Thymus (tissue), 11 donors: ENCODE results near the gene THAP3. TPM values are rescaled to one million over a fixed set of nuclear protein-coding genes. Genes with fewer than 3 reads are reported as not detected.

ENCODE experiments used
- DNase-seq, 9 donors: peaks; one replicate each; pipeline ENCODE4 v3.0.0-alpha.2; 2013; ENCODE audit warnings: low spot score in 9 of 9, low read depth in 6 of 9, missing footprints in 1 of 9
- H3K27ac ChIP-seq, 2 donors: one replicate each; pipeline ENCODE4 v1.5.1; 2013; ENCODE audit warnings: control low read depth in 1 of 2, low read depth in 1 of 2, low read length in 1 of 2, mild to moderate bottlenecking in 1 of 2, moderate library complexity in 1 of 2
- H3K27me3 ChIP-seq, 2 donors: one replicate each; pipeline ENCODE4 v1.5.1; 2013; ENCODE audit warnings: low read length in 1 of 2; ENCODE audit not compliant: control insufficient read depth in 2 of 2, insufficient read depth in 1 of 2
- H3K36me3 ChIP-seq, 2 donors: one replicate each; pipeline ENCODE4 v1.5.1; 2013; ENCODE audit warnings: low read length in 1 of 2, mild to moderate bottlenecking in 1 of 2, moderate library complexity in 1 of 2; ENCODE audit not compliant: control insufficient read depth in 2 of 2, insufficient read depth in 2 of 2
- H3K4me1 ChIP-seq, 2 donors: one replicate each; pipeline ENCODE4 v1.5.1; 2013; ENCODE audit warnings: low read length in 2 of 2; ENCODE audit not compliant: control insufficient read depth in 2 of 2, insufficient read depth in 2 of 2
- H3K4me3 ChIP-seq, 2 donors: one replicate each; pipeline ENCODE4 v1.5.1; 2013; ENCODE audit warnings: low read length in 2 of 2, control low read depth in 1 of 2, mild to moderate bottlenecking in 1 of 2
- H3K9me3 ChIP-seq, 2 donors: one replicate each; pipeline ENCODE4 v1.5.1; 2013; ENCODE audit warnings: low read length in 1 of 2, mild to moderate bottlenecking in 1 of 2; ENCODE audit not compliant: control insufficient read depth in 2 of 2, insufficient read depth in 1 of 2
- WGBS: extraction: QIAGEN DNeasy Blood & Tissue Kit; methylation state at CpG from one replicate; pipeline ENCODE4 v1.1.7; 2013; 5-methylcytosine and 5-hydroxymethylcytosine counted together
- polyA plus RNA-seq: library from polyadenylated mRNA; stranded (reverse); fragments of 200-250 nt; gene quantifications from one replicate; pipeline ENCODE4 v1.2.3, GENCODE V29; 2013
- total RNA-seq: library from RNA; stranded (reverse); fragments of 120-200 nt; gene quantifications from one replicate; pipeline ENCODE4 v1.2.4, GENCODE V29; 2013
- donor health status: healthy.

The THAP3 gene
- total and polyA plus RNA-seq, 2 donors, result 17.6 to 22.2 TPM

GRCh38 chr1:6588893-6589520 is 35.7 kb upstream of the THAP3 start:
- no peak overlapping the region for H3K27ac ChIP-seq
- H3K4me3 ChIP-seq, result no peak overlapping the region
- H3K4me1 ChIP-seq, result peaks cover 23 to 25% of the 10 kb centered on the region in 2 donors
- peaks cover 0 to 1% of the 10 kb centered on the region in 2 donors for H3K9me3 ChIP-seq
- WGBS, result 93% methylated on average over 24 of the region's 24 CpGs
- H3K27me3 ChIP-seq, result no peaks in the 10 kb centered on the region
- H3K36me3 ChIP-seq, result peaks cover 51 to 59% of the 10 kb centered on the region in 2 donors
- no peak for DNase-seq

DNA sequence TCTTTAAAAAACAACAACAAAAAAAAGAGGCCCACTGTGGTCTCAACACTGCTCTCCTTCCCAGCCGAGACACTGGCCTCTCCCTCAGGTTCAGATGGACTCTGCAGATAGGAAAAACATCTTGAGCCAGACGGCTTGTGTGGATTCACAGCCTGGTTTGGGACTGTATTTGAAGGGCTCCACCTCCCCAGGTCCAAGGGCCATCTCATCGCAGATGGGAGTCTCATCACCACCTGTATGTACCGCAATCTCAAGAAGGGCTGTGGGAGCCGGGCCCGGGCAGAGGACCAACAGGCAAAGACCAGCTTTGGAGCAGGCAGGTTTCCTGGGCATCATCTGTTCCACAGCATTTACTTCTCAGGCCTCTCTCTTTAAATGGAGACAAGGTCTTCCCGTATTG is 34.6 kb upstream of the THAP3 start:
- 99% methylated on average over 7 of the region's 7 CpGs for whole genome bisulfite sequencing
- Histone ChIP-seq H3K4me3 (no peak overlapping the region), H3K27ac (no peak overlapping the region), H3K9me3 (peaks cover 0 to 1% of the 10 kb centered on the region in 2 donors), H3K36me3 (peaks cover 53 to 67% of the 10 kb centered on the region in 2 donors), H3K4me1 (peaks cover 23 to 25% of the 10 kb centered on the region in 2 donors), H3K27me3 (no peaks in the 10 kb centered on the region)
- DNase-seq, result no peak

DNA sequence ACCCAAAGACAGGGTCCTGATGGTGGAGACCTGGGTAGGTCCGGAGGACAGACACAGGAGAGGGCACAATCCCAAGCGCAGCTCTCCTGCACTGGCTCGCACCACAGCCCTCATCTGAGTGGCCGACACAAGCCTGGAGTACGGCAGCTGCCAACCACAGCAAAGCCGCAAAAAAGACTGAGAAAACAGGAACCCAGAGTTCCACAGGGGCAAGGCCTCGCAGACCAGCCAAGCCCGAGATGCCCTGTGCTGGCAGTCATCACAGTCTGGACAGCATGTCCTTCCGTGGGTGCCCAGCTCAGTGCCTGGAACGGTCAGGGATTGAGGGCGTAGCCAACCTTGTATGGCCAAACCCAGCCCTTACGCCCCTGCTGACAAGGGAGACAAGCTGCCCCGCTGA is 33.4 kb upstream of the THAP3 start:
- peaks cover 57 to 72% of the 10 kb centered on the region in 2 donors for H3K36me3 ChIP-seq
- no peak overlapping the region for H3K4me3 ChIP-seq
- H3K9me3 ChIP-seq, result peaks cover 0 to 1% of the 10 kb centered on the region in 2 donors
- H3K27me3 ChIP-seq, result no peaks in the 10 kb centered on the region
- H3K4me1 ChIP-seq, result peaks cover 23 to 25% of the 10 kb centered on the region in 2 donors
- WGBS, result 34% methylated on average over 13 of the region's 13 CpGs
- no peak overlapping the region for H3K27ac ChIP-seq
- no peak for DNase-seq

- WGBS, result 94% methylated on average over 6 of the region's 6 CpGs
- Histone ChIP-seq H3K27me3 (no peaks in the 10 kb centered on the region), H3K27ac (no peak overlapping the region), H3K9me3 (peaks cover 0 to 1% of the 10 kb centered on the region in 2 donors), H3K36me3 (peaks cover 59 to 70% of the 10 kb centered on the region in 2 donors), H3K4me1 (peaks cover 23 to 25% of the 10 kb centered on the region in 2 donors), H3K4me3 (no peak overlapping the region)
- no peak for DNase-seq
Observed at GRCh38 chr1:6591644-6592043, 33.0 kb upstream of the THAP3 start.

DNA sequence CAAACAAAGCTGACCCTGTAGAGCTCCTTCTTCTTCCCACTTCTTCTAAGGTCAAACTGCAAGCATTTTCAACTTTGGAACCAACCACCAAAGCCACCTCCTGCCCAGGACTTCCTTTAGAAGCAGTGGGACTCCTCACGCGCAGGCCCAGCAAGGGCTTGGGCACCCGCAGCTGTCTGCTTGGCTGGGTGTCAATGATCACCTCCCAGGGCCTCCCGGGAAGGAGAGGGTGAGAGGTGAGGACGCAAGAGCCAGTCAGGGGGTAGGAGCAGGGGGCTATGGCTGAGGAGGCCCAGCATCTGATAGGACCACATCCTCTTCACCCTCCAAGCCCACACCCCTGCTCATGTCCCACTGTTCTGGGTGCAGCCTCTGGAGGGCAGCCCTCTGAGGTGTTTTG is 32.2 kb upstream of the THAP3 start:
- no peak for DNase-seq
- H3K4me1 ChIP-seq, result peaks cover 18% of the 10 kb centered on the region in 2 donors
- H3K27ac ChIP-seq, result no peak overlapping the region
- no peaks in the 10 kb centered on the region for H3K27me3 ChIP-seq
- 41% methylated on average over 5 of the region's 5 CpGs for WGBS
- H3K9me3 ChIP-seq, result peaks cover 0 to 1% of the 10 kb centered on the region in 2 donors
- H3K36me3 ChIP-seq, result peaks cover 67 to 76% of the 10 kb centered on the region in 2 donors
- H3K4me3 ChIP-seq, result no peak overlapping the region

- Histone ChIP-seq H3K4me3 (no peak overlapping the region), H3K27me3 (no peaks in the 10 kb centered on the region), H3K36me3 (peaks cover 69 to 80% of the 10 kb centered on the region in 2 donors), H3K27ac (no peak overlapping the region), H3K9me3 (peaks cover 0 to 1% of the 10 kb centered on the region in 2 donors), H3K4me1 (peaks cover 12% of the 10 kb centered on the region in 2 donors)
- 97% methylated on average over 38 of the region's 38 CpGs for WGBS
- DNase-seq, result no peak
Observed at GRCh38 chr1:6592865-6593593, 31.6 kb upstream of the THAP3 start.

DNA sequence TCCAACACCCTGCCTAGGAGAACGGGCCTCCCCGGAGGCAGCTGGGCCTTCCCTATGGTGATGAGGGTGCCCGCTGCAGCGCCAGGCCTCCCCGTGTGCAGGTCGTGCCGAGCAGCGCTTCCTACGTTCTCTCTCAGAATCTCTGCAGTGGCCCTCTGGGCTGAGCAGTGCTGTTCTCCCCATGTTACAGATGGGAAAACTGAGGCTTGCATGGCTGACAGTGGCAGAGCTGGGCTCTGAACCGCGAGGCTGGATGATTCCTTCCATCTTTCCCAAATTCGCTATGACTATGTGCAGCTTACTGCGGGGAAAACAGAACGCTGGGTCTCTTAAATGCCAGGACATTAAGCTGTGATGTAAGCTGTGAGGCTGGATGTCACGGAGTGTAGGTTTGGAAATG is 30.9 kb upstream of the THAP3 start:
- H3K36me3 ChIP-seq, result peaks cover 66 to 77% of the 10 kb centered on the region in 2 donors
- H3K4me1 ChIP-seq, result peaks cover 6% of the 10 kb centered on the region in 2 donors
- no peak overlapping the region for H3K27ac ChIP-seq
- DNase-seq, result no peak
- peaks cover 0 to 1% of the 10 kb centered on the region in 2 donors for H3K9me3 ChIP-seq
- WGBS, result 98% methylated on average over 15 of the region's 15 CpGs
- H3K27me3 ChIP-seq, result no peaks in the 10 kb centered on the region
- H3K4me3 ChIP-seq, result no peak overlapping the region

GRCh38 chr1:6594977-6595740 is 29.5 kb upstream of the THAP3 start:
- Histone ChIP-seq H3K4me3 (no peak overlapping the region), H3K9me3 (peaks cover 0 to 1% of the 10 kb centered on the region in 2 donors), H3K27me3 (no peaks in the 10 kb centered on the region), H3K27ac (no peak overlapping the region), H3K4me1 (peaks cover 15 to 19% of the 10 kb centered on the region in 2 donors), H3K36me3 (peaks cover 56 to 68% of the 10 kb centered on the region in 2 donors)
- DNase-seq, result no peak
- WGBS, result 94% methylated on average over 11 of the region's 11 CpGs

DNA sequence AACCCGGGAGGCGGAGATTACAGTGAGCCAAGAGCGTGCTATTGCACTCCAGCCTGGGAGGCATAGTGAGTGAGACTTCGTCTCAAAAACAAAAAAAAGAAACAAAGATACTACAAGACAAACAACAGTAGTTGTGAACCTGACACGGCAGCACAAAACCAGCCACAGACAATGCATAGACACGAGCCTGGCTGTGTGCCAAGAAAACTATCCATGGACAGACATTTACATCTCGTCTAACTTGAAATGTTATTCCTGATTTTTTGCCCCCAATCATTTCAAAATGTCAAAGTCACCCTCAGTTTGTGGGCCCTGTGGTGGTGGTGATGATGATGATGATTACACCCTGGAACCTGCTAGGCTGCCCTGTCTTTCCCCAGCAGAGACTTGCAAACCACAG is 28.3 kb upstream of the THAP3 start:
- Histone ChIP-seq H3K4me1 (peaks cover 15 to 26% of the 10 kb centered on the region in 2 donors), H3K4me3 (no peak overlapping the region), H3K9me3 (peaks cover 0 to 1% of the 10 kb centered on the region in 2 donors), H3K27me3 (peaks cover 0 to under 1% of the 10 kb centered on the region in 2 donors), H3K27ac (no peak overlapping the region), H3K36me3 (peaks cover 51 to 62% of the 10 kb centered on the region in 2 donors)
- DNase-seq, result no peak
- WGBS, result 95% methylated on average over 7 of the region's 7 CpGs
